PFSK-1 (cell line): ENCODE data around the gene NDC80.

Experiments used
- FOXP2 ChIP-seq: optimal IDR thresholded peaks from 2 replicates; pipeline ENCODE3; 2011; ENCODE audit warnings: borderline replicate concordance, control low read depth, inconsistent platforms; ENCODE audit not compliant: insufficient read depth; ENCODE audit errors: extremely low read length, extremely low read depth
- POLR2AphosphoS5 ChIP-seq: IDR thresholded peaks from 2 replicates; pipeline ENCODE4 v1.6.1; 2012; ENCODE audit warnings: low read depth, mild to moderate bottlenecking, control low read depth, low read length, moderate library complexity
- REST ChIP-seq, 2 experiments: IDR thresholded peaks; 2 replicates each; pipeline versions ENCODE4 v1.6.1 to v1.8.0; 2011 to 2012; ENCODE audit warnings: low read depth in 2 of 2, low read length in 2 of 2, control low read depth in 1 of 2, inconsistent platforms in 1 of 2, mild to moderate bottlenecking in 1 of 2, moderate library complexity in 1 of 2; ENCODE audit not compliant: insufficient read depth in 1 of 2
- SIN3A ChIP-seq: IDR thresholded peaks from 2 replicates; pipeline ENCODE4 v1.6.1; 2012; ENCODE audit warnings: mild to moderate bottlenecking, low read length, moderate library complexity, borderline replicate concordance; ENCODE audit not compliant: insufficient read depth
- TAF1 ChIP-seq: IDR thresholded peaks from 2 replicates; pipeline ENCODE4 v1.6.1; 2012; ENCODE audit warnings: low read length, control low read depth, borderline replicate concordance; ENCODE audit not compliant: insufficient read depth

DNA sequence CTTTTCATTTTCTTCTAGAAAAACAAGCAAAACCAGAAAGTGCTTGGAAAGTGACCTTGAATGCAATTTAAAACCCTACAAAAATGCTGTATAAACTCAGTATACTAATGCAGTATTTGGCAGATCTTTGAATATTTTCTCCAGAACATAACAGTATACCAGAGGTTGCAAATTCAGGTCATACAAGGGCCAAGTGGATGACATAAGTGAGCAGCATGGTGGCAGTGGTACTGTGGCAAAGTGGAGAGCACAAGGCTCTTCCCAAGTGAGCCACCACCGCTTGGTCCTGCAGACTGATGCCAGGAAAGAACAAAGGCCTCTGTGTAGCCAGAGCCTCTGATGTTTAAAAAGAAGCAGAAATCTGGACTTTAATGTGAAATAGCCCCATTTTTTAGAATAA lies 33.1 kb upstream of the NDC80 start:
- TF ChIP-seq POLR2AphosphoS5 (no peak), SIN3A (no peak), TAF1 (no peak), REST (IDR thresholded peaks at IDR 0.05; ENCODE audit: insufficient read depth in 1 of 2, low read depth in 2 of 2, low read length in 2 of 2) (no peak), FOXP2 (no peak)
